Neuron (in vitro differentiated cells): ENCODE measurements around the gene HSPH1.

Experiments used
- H2AFZ ChIP-seq: one replicate; pipeline ENCODE4 v1.6.1; 2013; ENCODE audit warnings: low read depth, mild to moderate bottlenecking, inconsistent platforms, low read length, moderate library complexity
- H3K27me3 ChIP-seq: one replicate; pipeline ENCODE4 v1.6.1; 2013; ENCODE audit warnings: low read length; ENCODE audit not compliant: insufficient read depth
- H3K36me3 ChIP-seq: one replicate; pipeline ENCODE4 v1.6.1; 2013; ENCODE audit warnings: low read length; ENCODE audit not compliant: insufficient read depth
- H3K4me1 ChIP-seq: one replicate; pipeline ENCODE4 v1.6.1; 2013; ENCODE audit warnings: low read length; ENCODE audit not compliant: insufficient read depth
- H3K4me3 ChIP-seq: 2 replicates; pipeline ENCODE4 v1.5.1; 2013; ENCODE audit warnings: mild to moderate bottlenecking, low read length, moderate library complexity
- H3K9me3 ChIP-seq: one replicate; pipeline ENCODE4 v1.6.1; 2013; ENCODE audit warnings: low read length

Gene HSPH1

GRCh38 chr13:31136724-31137123 is 25.0 kb downstream of the HSPH1 start:
- H3K4me1 ChIP-seq = no peaks in the 10 kb centered on the region
- peaks cover 64% of the 10 kb centered on the region for H3K36me3 ChIP-seq
- no peaks in the 10 kb centered on the region for H3K9me3 ChIP-seq
- H3K27me3 ChIP-seq = no peaks in the 10 kb centered on the region
- no peak overlapping the region for H2AFZ ChIP-seq
- H3K4me3 ChIP-seq = no peak overlapping the region

GRCh38 chr13:31134039-31134711 is 27.5 kb downstream of the HSPH1 start:
- H3K36me3 ChIP-seq = peaks cover 42% of the 10 kb centered on the region
- no peak overlapping the region for H3K4me3 ChIP-seq

GRCh38 chr13:31133621-31134020 is 28.1 kb downstream of the HSPH1 start:
- Histone ChIP-seq H3K4me3 (no peak overlapping the region), H3K36me3 (peaks cover 37% of the 10 kb centered on the region), H2AFZ (no peak overlapping the region), H3K9me3 (no peaks in the 10 kb centered on the region), H3K27me3 (no peaks in the 10 kb centered on the region), H3K4me1 (no peaks in the 10 kb centered on the region)

More at GRCh38 chr13:31134039-31134711, 27.5 kb downstream of the HSPH1 start:
- no peaks in the 10 kb centered on the region for H3K9me3 ChIP-seq
- H3K27me3 ChIP-seq = no peaks in the 10 kb centered on the region
- no peak overlapping the region for H2AFZ ChIP-seq
- H3K4me1 ChIP-seq = no peaks in the 10 kb centered on the region

- no peak overlapping the region for H3K4me3 ChIP-seq
- peaks cover 16% of the 10 kb centered on the region for H3K36me3 ChIP-seq
- no peak overlapping the region for H2AFZ ChIP-seq
- no peaks in the 10 kb centered on the region for H3K4me1 ChIP-seq
- no peaks in the 10 kb centered on the region for H3K27me3 ChIP-seq
- H3K9me3 ChIP-seq = no peaks in the 10 kb centered on the region
Observed at GRCh38 chr13:31131470-31131961, 30.2 kb downstream of the HSPH1 start.

DNA sequence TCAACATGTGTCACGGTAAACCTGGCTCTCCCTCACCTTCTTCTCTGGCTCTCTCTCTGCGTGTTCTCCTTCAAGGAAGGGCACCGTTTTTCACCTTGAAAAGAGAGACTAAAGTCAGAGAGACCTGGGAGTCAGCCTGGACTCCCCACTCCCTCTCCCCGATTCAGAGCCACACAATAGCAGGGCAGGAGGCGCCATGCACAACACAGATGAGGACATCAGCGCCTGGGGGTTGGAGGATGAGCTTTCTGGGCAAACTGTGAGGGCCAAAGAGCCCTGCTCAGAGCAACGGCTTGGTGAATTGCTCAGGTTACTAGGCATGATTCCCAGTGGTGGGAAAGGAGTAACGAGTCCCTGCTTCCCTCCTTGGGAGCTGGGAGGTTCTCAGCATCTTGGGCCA is 32.3 kb downstream of the HSPH1 start:
- Histone ChIP-seq H3K36me3 (no peaks in the 10 kb centered on the region), H3K4me1 (no peaks in the 10 kb centered on the region), H3K27me3 (no peaks in the 10 kb centered on the region), H3K4me3 (no peak overlapping the region), H2AFZ (no peak overlapping the region), H3K9me3 (no peaks in the 10 kb centered on the region)

DNA sequence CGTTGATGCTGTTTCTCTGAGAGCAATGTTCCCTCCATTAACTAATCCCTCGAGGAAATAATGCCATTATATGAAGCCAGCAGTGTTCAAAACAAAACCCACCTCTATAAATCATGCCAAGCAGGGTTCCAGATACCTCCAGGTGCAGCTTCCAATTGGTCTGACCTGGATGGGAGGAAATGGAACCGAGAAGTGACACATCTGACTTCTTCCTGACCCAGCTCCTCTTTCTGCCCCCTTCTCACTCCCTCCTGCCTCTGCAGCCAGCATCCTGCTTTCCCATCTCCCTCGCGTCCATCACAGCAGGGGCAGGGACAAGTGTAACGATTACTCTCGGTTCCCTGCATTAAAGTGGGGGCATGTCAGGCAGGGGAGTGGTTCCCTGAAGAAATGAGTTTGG is 37.5 kb downstream of the HSPH1 start:
- H3K4me1 ChIP-seq = peaks cover 8% of the 10 kb centered on the region
- no peaks in the 10 kb centered on the region for H3K9me3 ChIP-seq
- H2AFZ ChIP-seq = no peak overlapping the region
- no peak overlapping the region for H3K4me3 ChIP-seq
- H3K36me3 ChIP-seq = no peaks in the 10 kb centered on the region
- no peaks in the 10 kb centered on the region for H3K27me3 ChIP-seq

GRCh38 chr13:31122544-31123260 is 39.0 kb downstream of the HSPH1 start:
- H3K4me3 ChIP-seq = no peak overlapping the region
- peaks cover 4% of the 10 kb centered on the region for H3K27me3 ChIP-seq

DNA sequence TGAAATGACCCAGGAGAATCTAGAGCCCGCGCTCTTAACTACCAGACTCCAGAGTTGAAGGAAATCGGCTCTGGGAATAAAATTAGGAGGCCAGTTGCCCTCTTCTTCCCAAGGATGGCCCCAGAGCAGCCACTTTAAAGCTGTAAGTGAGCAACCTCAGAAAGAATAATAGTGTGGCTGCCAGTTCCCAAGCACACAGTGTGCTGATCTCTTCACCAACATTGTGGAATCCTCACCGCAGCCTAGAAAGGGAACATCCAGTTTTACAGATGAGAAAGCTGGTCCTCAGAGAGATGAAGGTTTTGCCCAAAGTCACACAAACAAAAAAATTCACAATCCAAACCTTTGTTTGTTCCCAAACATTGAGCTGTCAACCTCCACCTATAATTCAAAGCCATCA is 39.6 kb downstream of the HSPH1 start:
- Histone ChIP-seq H3K36me3 (no peaks in the 10 kb centered on the region), H3K9me3 (no peaks in the 10 kb centered on the region), H2AFZ (no peak overlapping the region), H3K27me3 (peaks cover 4% of the 10 kb centered on the region), H3K4me3 (no peak overlapping the region), H3K4me1 (peaks cover 8% of the 10 kb centered on the region)

More at GRCh38 chr13:31122544-31123260, 39.0 kb downstream of the HSPH1 start:
- H2AFZ ChIP-seq = no peak overlapping the region
- no peaks in the 10 kb centered on the region for H3K36me3 ChIP-seq
- no peaks in the 10 kb centered on the region for H3K9me3 ChIP-seq
- H3K4me1 ChIP-seq = peaks cover 8% of the 10 kb centered on the region

DNA sequence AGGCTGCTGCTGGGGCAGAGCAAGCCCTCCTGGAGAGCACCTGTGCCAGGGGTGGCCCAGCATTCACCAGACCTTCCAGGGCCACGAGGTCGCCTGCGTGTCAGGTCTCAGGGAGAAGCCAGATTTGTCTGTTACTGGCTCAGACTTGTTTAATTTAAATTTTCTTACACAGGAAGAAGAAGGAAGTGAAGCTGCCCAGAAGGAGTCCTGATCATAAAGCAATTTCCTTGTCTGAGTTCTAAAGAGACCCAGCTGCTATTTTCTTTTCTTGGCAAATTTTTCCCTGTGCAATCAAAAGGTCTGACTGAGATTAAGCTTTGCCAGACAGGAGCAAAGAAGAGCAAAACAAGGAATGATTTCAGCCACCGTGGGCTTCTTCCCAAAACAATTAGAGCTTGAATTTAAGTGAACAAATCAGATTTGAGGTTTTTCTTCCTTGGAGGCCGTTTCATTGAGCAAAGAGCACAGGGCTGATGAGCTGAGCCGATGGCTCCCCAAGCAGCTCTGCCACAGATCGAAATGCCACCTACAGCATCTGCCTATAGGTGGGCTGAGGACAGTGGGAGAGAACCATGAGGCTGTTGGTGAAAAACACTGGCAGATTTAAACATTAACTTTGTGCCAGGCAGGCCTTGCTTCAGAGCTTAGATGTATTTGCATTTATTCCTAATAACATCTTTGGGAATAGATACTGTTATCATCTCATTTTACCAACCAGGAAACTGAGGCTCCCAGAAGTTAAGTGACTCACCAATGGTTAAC is 40.1 kb downstream of the HSPH1 start:
- Histone ChIP-seq H3K4me3 (no peak overlapping the region), H2AFZ (no peak overlapping the region), H3K9me3 (no peaks in the 10 kb centered on the region), H3K27me3 (peaks cover 4% of the 10 kb centered on the region), H3K4me1 (peaks cover 8% of the 10 kb centered on the region), H3K36me3 (no peaks in the 10 kb centered on the region)

- H3K36me3 ChIP-seq = no peaks in the 10 kb centered on the region
- no peaks in the 10 kb centered on the region for H3K9me3 ChIP-seq
- peaks cover 8% of the 10 kb centered on the region for H3K4me1 ChIP-seq
- H2AFZ ChIP-seq = no peak overlapping the region
- no peak overlapping the region for H3K4me3 ChIP-seq
- peaks cover 4% of the 10 kb centered on the region for H3K27me3 ChIP-seq
Observed at GRCh38 chr13:31119966-31120700, 41.6 kb downstream of the HSPH1 start.

DNA sequence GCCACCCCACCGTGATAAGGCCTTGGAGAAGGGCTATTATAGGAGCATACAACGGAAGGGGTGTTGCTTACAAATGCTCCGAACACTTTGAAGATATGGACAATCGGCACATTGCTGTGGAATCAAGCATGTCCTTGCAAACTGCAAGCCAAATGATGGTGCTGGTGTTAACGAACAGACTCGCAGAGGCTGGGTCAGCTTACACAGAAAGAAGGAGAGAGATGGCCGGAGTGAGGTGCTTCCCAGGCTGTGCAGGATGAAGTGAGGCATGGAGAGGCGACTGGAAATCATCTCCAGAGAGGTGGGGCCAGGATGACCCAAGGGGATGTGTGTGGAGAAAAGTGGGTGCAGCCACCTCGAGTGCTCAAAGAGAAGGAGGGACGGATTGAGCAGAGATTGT is 42.2 kb downstream of the HSPH1 start:
- Histone ChIP-seq H3K4me1 (peaks cover 8% of the 10 kb centered on the region), H3K36me3 (no peaks in the 10 kb centered on the region), H3K4me3 (no peak overlapping the region), H3K9me3 (no peaks in the 10 kb centered on the region), H2AFZ (no peak overlapping the region), H3K27me3 (peaks cover 4% of the 10 kb centered on the region)

- no peak overlapping the region for H3K4me3 ChIP-seq
- H2AFZ ChIP-seq = no peak overlapping the region
- no peaks in the 10 kb centered on the region for H3K9me3 ChIP-seq
- H3K36me3 ChIP-seq = no peaks in the 10 kb centered on the region
- peaks cover 4% of the 10 kb centered on the region for H3K4me1 ChIP-seq
- H3K27me3 ChIP-seq = peaks cover 7% of the 10 kb centered on the region
Observed at GRCh38 chr13:31116224-31116623, 45.5 kb downstream of the HSPH1 start.
